ENCODE measurements around the gene ASB3.

ASB3 gene

DNA sequence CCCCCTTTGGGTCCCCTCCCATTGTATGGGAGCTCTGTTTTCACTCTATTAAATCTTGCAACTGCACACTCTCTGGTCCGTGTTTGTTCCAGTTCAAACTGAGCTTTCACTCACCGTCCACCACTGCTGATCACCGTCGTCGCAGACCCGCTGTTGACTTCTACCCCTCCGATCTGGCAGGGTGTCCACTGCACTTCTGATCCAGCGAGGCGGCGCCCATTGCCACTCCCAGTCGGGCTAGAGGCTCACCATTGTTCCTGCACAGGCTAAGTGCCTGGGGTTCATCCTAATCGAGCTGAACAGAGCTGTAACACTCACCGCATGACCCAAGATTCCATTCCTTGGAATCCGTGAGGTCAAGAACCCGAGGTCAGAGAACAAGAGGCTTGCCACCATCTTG is 30.1 kb downstream of the ASB3 start:
- Histone ChIP-seq H3K27me3 (ENCODE audit: control insufficient read depth, insufficient read depth, low read length) (no peaks in the 10 kb centered on the region), H3K27ac (ENCODE audit: low read length) (no peak overlapping the region), H3K9ac (ENCODE audit: low read length) (no peak overlapping the region), H3K36me3 (ENCODE audit: control insufficient read depth, low read depth, low read length) (peaks cover 13% of the 10 kb centered on the region), H3K4me1 (ENCODE audit: control insufficient read depth, low read depth, low read length) (no peaks in the 10 kb centered on the region), H3K9me3 (ENCODE audit: control insufficient read depth, low read depth, low read length) (no peaks in the 10 kb centered on the region), H3K4me3 (ENCODE audit: low read length) (no peak overlapping the region)

DNA sequence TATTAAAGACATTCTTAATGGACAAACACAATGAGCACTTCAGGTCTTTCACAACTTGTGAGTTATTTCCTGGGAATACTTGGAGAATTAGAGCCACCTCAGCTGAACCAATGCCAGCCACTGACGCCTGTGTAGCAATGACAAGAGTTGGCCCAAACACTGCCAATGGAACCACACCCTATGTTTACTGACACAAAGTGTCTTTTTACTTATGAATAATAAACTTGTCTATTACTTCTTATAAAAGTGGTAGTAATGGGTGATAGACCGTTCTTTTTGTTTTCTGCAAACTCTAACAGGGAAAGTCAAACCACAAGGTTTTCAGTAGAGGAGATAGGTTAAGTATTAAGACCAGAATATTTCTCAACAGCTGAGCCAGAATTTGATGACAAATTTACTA is 31.6 kb downstream of the ASB3 start:
- Histone ChIP-seq H3K9ac (ENCODE audit: low read length) (no peak overlapping the region), H3K4me3 (ENCODE audit: low read length) (no peak overlapping the region), H3K4me1 (ENCODE audit: control insufficient read depth, low read depth, low read length) (no peaks in the 10 kb centered on the region), H3K9me3 (ENCODE audit: control insufficient read depth, low read depth, low read length) (no peaks in the 10 kb centered on the region), H3K36me3 (ENCODE audit: control insufficient read depth, low read depth, low read length) (peaks cover 20% of the 10 kb centered on the region), H3K27me3 (ENCODE audit: control insufficient read depth, insufficient read depth, low read length) (no peaks in the 10 kb centered on the region), H3K27ac (ENCODE audit: low read length) (no peak overlapping the region)

DNA sequence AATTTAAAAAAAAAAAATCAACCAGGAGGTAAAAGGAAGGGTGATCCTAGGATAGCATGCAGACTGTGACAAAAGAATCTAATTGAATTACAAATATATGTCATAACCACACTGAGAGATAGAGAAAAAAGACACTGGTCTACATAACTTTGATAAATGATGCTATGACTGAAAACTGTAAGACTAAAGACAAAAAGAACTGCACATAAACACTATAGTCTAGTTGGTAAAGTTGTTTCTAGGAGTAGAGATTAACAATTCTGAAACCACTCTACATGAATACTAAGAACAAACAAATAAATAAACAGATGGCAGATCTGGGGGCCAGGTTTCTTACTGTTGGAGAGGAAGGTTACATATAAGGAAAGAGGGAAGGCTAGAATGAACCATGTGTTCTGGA is 33.7 kb downstream of the ASB3 start:
- no peak overlapping the region for H3K4me3 ChIP-seq (ENCODE audit: low read length)

DNA sequence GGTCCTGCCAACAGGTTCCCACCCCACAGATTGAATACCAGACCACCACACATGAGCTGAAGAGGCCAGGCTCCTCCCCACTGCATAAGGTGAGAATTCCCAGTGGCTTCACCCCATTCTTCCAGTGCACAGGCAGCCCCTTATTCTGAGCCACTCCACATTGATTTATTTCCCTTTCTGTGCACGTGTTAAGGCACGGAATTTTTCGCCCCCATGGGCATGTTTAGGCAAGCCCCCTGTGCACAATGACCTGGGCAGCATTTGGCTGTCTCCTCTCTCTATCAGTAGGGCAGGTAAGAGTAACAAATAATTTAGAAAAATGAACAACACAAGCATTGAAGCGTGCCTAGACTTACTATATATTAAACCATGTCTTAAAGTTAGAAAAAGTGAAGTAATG is 34.4 kb downstream of the ASB3 start:
- Histone ChIP-seq H3K27ac (ENCODE audit: low read length) (no peak overlapping the region), H3K9me3 (ENCODE audit: control insufficient read depth, low read depth, low read length) (no peaks in the 10 kb centered on the region), H3K36me3 (ENCODE audit: control insufficient read depth, low read depth, low read length) (peaks cover 31% of the 10 kb centered on the region)

More for the DNA sequence above, 33.7 kb downstream of the ASB3 start:
- Histone ChIP-seq H3K27me3 (ENCODE audit: control insufficient read depth, insufficient read depth, low read length) (no peaks in the 10 kb centered on the region), H3K9me3 (ENCODE audit: control insufficient read depth, low read depth, low read length) (no peaks in the 10 kb centered on the region), H3K9ac (ENCODE audit: low read length) (no peak overlapping the region), H3K36me3 (ENCODE audit: control insufficient read depth, low read depth, low read length) (peaks cover 25% of the 10 kb centered on the region), H3K27ac (ENCODE audit: low read length) (no peak overlapping the region), H3K4me1 (ENCODE audit: control insufficient read depth, low read depth, low read length) (no peaks in the 10 kb centered on the region)

DNA sequence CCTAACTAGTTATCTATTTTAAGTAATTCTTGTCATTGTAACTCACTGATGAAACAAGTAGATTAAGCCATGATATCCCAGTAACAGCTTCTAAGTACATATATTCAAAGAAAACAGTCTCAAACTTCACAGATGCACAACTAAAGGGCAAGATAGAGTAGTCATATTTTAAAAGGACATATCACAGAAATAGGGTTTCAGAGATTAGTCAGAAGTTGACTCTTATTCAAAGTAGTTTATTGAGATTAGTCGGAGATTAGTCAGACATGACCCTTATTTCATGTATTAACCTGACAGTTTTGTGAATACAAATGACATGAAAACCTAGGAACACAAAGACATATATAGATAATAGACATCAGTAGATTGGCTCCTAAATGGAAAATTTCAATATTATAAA is 35.0 kb downstream of the ASB3 start:
- Histone ChIP-seq H3K36me3 (ENCODE audit: control insufficient read depth, low read depth, low read length) (peaks cover 31% of the 10 kb centered on the region), H3K4me3 (ENCODE audit: low read length) (no peak overlapping the region)

More for the DNA sequence above, 34.4 kb downstream of the ASB3 start:
- Histone ChIP-seq H3K4me1 (ENCODE audit: control insufficient read depth, low read depth, low read length) (no peaks in the 10 kb centered on the region), H3K27me3 (ENCODE audit: control insufficient read depth, insufficient read depth, low read length) (no peaks in the 10 kb centered on the region), H3K9ac (ENCODE audit: low read length) (no peak overlapping the region), H3K4me3 (ENCODE audit: low read length) (no peak overlapping the region)

DNA sequence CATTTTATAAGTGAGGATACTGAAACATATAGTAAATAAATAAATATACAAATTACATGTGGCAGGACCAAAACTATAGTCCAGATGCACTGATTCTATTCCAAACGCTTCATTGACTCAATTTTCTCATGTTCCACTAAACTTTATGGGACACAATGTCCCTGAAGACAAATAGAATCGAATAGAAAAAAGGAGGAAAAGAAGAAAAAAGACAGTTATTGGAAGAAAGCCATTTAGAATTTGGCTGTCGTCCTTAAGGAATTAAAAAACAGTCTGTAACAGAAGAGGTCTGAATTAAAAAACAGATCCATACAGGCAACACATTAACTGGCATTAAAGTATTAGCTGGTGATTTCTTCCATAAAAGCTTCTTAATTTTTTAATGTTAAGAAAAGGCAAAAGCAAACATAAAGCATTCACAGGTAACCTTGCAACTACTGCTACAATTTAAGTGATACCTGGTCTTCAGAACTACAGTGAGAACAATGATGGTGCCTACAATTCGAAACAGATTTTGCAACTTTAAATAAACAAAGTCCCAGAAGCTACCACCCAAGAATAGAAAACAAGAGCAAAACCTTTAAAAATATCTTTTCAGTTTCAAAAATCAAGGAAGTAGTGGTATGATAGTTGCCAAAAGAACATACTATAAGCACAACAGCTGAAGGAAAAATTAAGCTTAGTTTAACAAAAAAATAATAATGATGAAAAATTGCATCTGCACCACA is 36.5 kb downstream of the ASB3 start:
- Histone ChIP-seq H3K4me3 (ENCODE audit: low read length) (no peak overlapping the region), H3K27me3 (ENCODE audit: control insufficient read depth, insufficient read depth, low read length) (no peaks in the 10 kb centered on the region), H3K4me1 (ENCODE audit: control insufficient read depth, low read depth, low read length) (no peaks in the 10 kb centered on the region), H3K27ac (ENCODE audit: low read length) (no peak overlapping the region), H3K36me3 (ENCODE audit: control insufficient read depth, low read depth, low read length) (peaks cover 24% of the 10 kb centered on the region), H3K9me3 (ENCODE audit: control insufficient read depth, low read depth, low read length) (no peaks in the 10 kb centered on the region), H3K9ac (ENCODE audit: low read length) (no peak overlapping the region)

More for the DNA sequence above, 35.0 kb downstream of the ASB3 start:
- Histone ChIP-seq H3K4me1 (ENCODE audit: control insufficient read depth, low read depth, low read length) (no peaks in the 10 kb centered on the region), H3K9ac (ENCODE audit: low read length) (no peak overlapping the region), H3K9me3 (ENCODE audit: control insufficient read depth, low read depth, low read length) (no peaks in the 10 kb centered on the region), H3K27ac (ENCODE audit: low read length) (no peak overlapping the region), H3K27me3 (ENCODE audit: control insufficient read depth, insufficient read depth, low read length) (no peaks in the 10 kb centered on the region)

DNA sequence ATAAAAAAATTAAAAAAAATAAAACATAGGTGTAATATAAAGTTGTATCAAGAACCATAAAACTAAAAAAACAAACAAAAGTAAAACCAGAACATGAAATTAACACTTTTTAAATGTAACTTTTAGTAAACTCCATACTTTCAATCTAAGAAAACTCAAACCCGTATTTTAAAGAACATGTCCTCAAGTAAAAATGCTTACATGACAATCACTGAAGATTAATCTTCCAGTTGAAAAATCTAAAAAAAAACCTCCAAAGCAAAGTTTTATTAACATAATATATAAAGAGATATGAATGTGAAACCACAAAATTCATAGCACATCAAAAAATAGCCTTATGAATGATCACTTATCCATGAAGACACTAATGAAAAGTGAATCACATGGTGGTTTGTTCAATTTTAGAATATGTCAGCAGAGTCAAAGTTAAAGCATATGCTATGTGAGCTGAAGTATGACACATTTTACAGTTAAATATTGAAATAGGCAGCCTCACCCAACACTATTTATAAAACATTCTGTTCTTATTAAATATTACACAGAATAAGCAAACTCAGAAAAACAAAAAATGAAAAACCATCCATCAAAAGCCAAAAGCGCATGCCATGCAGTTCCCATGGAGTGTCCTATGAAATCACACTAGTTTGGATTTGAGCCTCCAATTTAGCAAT is 42.2 kb downstream of the ASB3 start:
- H3K27ac ChIP-seq (ENCODE audit: low read length), result no peak overlapping the region
- no peak overlapping the region for H3K4me3 ChIP-seq (ENCODE audit: low read length)
- no peaks in the 10 kb centered on the region for H3K4me1 ChIP-seq (ENCODE audit: control insufficient read depth, low read depth, low read length)
- peaks cover 11% of the 10 kb centered on the region for H3K36me3 ChIP-seq (ENCODE audit: control insufficient read depth, low read depth, low read length)
- no peaks in the 10 kb centered on the region for H3K9me3 ChIP-seq (ENCODE audit: control insufficient read depth, low read depth, low read length)
- H3K27me3 ChIP-seq (ENCODE audit: control insufficient read depth, insufficient read depth, low read length), result no peaks in the 10 kb centered on the region
- no peak overlapping the region for H3K9ac ChIP-seq (ENCODE audit: low read length)

DNA sequence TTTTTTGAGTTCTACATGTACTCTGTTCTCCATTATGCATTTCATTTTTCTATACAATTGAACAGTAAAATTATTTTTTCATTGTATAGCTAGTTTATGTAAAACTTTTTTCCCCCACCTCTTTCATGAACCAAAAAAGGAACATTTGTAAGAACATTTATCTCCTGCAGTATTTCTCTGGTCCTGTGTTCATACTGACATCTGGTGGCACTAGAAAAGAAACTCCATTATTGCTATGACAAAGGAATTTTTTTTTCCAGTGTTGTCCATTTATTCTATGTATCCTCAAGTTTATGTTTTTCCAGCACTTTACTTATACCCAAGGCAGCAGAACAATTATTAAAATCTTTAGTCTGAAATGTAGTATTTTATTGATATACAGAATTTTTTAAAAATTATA is 46.6 kb downstream of the ASB3 start:
- Histone ChIP-seq H3K36me3 (ENCODE audit: control insufficient read depth, low read depth, low read length) (no peaks in the 10 kb centered on the region), H3K9ac (ENCODE audit: low read length) (no peak overlapping the region), H3K4me1 (ENCODE audit: control insufficient read depth, low read depth, low read length) (no peaks in the 10 kb centered on the region), H3K9me3 (ENCODE audit: control insufficient read depth, low read depth, low read length) (no peaks in the 10 kb centered on the region), H3K27ac (ENCODE audit: low read length) (no peak overlapping the region), H3K27me3 (ENCODE audit: control insufficient read depth, insufficient read depth, low read length) (no peaks in the 10 kb centered on the region), H3K4me3 (ENCODE audit: low read length) (no peak overlapping the region)

DNA sequence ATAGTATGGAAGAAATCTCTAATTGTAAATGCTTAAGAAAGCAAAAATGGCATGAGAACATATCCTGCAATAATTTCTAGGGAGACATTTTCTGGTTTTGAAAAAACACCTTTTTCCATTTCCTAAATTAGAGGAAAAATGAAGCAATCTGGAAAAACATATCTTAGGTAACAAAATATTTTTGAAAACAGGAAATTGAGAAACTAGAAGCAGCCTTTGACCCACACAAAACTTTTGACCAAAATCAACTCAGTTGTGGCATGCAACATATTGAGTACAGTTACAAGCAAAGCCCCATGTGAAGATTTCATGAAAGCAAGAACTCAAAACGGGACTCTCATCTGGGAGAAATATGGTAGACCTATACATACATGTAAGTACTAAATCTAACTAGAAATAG is 47.7 kb downstream of the ASB3 start:
- H3K4me3 ChIP-seq (ENCODE audit: low read length), result no peak overlapping the region
- no peak overlapping the region for H3K27ac ChIP-seq (ENCODE audit: low read length)
- no peaks in the 10 kb centered on the region for H3K36me3 ChIP-seq (ENCODE audit: control insufficient read depth, low read depth, low read length)
- no peaks in the 10 kb centered on the region for H3K9me3 ChIP-seq (ENCODE audit: control insufficient read depth, low read depth, low read length)
- no peak overlapping the region for H3K9ac ChIP-seq (ENCODE audit: low read length)
- no peaks in the 10 kb centered on the region for H3K27me3 ChIP-seq (ENCODE audit: control insufficient read depth, insufficient read depth, low read length)
- H3K4me1 ChIP-seq (ENCODE audit: control insufficient read depth, low read depth, low read length), result no peaks in the 10 kb centered on the region

DNA sequence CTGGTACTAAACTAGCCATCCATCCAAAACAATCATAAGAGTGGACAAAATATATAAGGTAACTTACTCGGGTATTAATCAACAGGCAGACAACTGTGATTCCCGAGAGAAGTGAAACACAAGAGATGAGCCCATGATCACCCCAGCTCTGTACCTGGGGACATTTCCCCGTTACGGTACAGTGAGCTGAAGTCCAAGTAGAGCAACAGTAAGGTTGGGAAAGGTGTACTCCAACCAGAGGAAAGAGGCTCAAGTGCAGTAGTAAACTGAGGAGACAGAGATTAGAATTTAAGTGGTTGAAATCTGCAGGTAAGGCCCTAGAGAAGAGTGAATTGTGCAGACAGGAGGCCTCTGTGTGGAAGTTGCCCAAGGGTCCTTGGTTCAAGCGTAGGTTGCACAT is 49.7 kb downstream of the ASB3 start:
- Histone ChIP-seq H3K4me3 (ENCODE audit: low read length) (no peak overlapping the region), H3K27me3 (ENCODE audit: control insufficient read depth, insufficient read depth, low read length) (no peaks in the 10 kb centered on the region), H3K4me1 (ENCODE audit: control insufficient read depth, low read depth, low read length) (no peaks in the 10 kb centered on the region), H3K9me3 (ENCODE audit: control insufficient read depth, low read depth, low read length) (no peaks in the 10 kb centered on the region), H3K27ac (ENCODE audit: low read length) (no peak overlapping the region), H3K9ac (ENCODE audit: low read length) (no peak overlapping the region), H3K36me3 (ENCODE audit: control insufficient read depth, low read depth, low read length) (no peaks in the 10 kb centered on the region)

DNA sequence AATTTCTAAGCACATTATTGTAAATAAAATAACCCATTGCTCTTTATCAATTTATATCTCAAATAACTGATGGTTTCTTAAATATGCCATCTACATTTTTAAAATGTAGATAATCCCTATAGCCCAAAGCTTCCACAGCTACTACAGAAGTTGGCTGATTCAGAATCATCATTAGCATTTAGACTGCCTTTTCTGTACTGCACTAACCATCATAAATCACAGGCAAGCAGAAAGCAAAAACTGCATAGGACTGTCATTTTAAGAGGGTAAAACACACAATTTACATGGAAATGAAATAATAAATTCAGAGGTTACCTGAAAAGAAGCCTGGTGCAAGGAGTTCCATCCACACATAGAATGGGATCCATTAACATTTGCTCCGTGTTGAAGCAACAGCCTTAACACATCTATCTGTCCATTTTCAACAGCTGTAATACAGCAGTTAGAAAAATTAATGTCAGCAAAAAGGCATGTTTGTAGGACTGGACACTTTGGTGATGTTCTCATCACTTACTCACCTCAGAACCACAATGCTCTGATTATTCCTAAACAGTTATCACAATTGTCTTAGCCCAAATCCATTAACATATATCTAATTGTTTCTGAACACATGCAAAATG is 57.5 kb downstream of the ASB3 start:
- H3K4me3 ChIP-seq (ENCODE audit: low read length), result no peak overlapping the region
- no peak overlapping the region for H3K9ac ChIP-seq (ENCODE audit: low read length)
- H3K27me3 ChIP-seq (ENCODE audit: control insufficient read depth, insufficient read depth, low read length), result no peaks in the 10 kb centered on the region
- no peaks in the 10 kb centered on the region for H3K4me1 ChIP-seq (ENCODE audit: control insufficient read depth, low read depth, low read length)
- H3K36me3 ChIP-seq (ENCODE audit: control insufficient read depth, low read depth, low read length), result no peaks in the 10 kb centered on the region
- no peak overlapping the region for H3K27ac ChIP-seq (ENCODE audit: low read length)
- H3K9me3 ChIP-seq (ENCODE audit: control insufficient read depth, low read depth, low read length), result no peaks in the 10 kb centered on the region

All from iPS-18a (cell line).